Gastrocnemius medialis (tissue), 4 donors: ENCODE results near the gene NREP.

ENCODE experiments used
- POLR2A ChIP-seq, 2 donors: fragments of 450-650 bp; IDR thresholded peaks; one replicate each; pipeline ENCODE4 v1.6.1; 2017; ENCODE audit warnings: antibody characterized with exemption in 2 of 2, mild to moderate bottlenecking in 2 of 2, moderate library complexity in 2 of 2
- TF ChIP-seq, protein P1 (sequence below), 5 experiments: fragments of 450-650 bp in 3 of 5; fragments of 200-600 bp in 2 of 5; sonication (generic) in 2 of 5; IDR thresholded peaks in 4 of 5; conservative IDR thresholded peaks in 1 of 5; 1 replicate in 4 of 5; 2 replicates in 1 of 5; pipeline ENCODE4 v1.5.1; 2016 to 2019; ENCODE audit warnings: antibody characterized with exemption in 5 of 5, mild to moderate bottlenecking in 3 of 5, moderate library complexity in 3 of 5

- TF ChIP-seq, protein P1, sequence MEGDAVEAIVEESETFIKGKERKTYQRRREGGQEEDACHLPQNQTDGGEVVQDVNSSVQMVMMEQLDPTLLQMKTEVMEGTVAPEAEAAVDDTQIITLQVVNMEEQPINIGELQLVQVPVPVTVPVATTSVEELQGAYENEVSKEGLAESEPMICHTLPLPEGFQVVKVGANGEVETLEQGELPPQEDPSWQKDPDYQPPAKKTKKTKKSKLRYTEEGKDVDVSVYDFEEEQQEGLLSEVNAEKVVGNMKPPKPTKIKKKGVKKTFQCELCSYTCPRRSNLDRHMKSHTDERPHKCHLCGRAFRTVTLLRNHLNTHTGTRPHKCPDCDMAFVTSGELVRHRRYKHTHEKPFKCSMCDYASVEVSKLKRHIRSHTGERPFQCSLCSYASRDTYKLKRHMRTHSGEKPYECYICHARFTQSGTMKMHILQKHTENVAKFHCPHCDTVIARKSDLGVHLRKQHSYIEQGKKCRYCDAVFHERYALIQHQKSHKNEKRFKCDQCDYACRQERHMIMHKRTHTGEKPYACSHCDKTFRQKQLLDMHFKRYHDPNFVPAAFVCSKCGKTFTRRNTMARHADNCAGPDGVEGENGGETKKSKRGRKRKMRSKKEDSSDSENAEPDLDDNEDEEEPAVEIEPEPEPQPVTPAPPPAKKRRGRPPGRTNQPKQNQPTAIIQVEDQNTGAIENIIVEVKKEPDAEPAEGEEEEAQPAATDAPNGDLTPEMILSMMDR (IDR thresholded peaks at IDR 0.05 in 4 of 5, conservative IDR thresholded peaks at IDR 0.05 in 1 of 5), result no peak
- no peak for TF ChIP-seq POLR2A (IDR thresholded peaks at IDR 0.05)
Measured at GRCh38 chr5:111772456-111773122, 15.6 kb upstream of the NREP start.
